HG03060 (cell line): ENCODE data around the gene TESK1.
"Not testable (repeated sequence)": the region's sequence is repeated elsewhere in the genome, so short reads cannot be mapped to it uniquely, and the experiment has no call there.

Source experiments
- ATAC-seq: cut with Tn5 transposase; IDR thresholded peaks from one replicate; pipeline ENCODE4 v1.9.1; 2021; ENCODE audit warnings: low read depth, moderate number of reproducible peaks; ENCODE audit not compliant: unreplicated experiment

The TESK1 gene

DNA sequence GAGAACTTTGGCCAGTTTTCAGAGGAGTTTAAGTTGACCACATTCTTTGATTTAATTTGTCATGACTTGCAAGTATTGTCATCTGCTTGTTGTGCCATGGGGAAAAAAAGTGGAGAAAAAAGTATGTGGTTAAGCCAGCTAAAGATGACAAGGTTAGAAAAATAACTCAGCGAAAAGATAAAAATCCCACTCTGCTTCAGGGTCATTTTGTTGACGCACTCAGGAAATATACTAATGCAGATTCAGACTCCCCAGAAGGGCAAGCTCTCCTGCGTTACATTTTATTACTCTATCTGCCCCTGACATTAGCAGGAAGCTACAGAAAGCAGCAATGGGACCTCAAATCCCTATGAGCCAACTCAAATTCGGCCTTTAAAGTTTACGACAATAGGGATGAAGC is 27.6 kb upstream of the TESK1 start:
- no peak for ATAC-seq

GRCh38 chr9:35579130-35579529 is 25.9 kb upstream of the TESK1 start:
- ATAC-seq: no peak

- ATAC-seq: not testable (repeated sequence)
Observed at GRCh38 chr9:35579659-35580227, 25.3 kb upstream of the TESK1 start.

- ATAC-seq: not testable (repeated sequence)
Observed at GRCh38 chr9:35583521-35583920, 21.5 kb upstream of the TESK1 start.

DNA sequence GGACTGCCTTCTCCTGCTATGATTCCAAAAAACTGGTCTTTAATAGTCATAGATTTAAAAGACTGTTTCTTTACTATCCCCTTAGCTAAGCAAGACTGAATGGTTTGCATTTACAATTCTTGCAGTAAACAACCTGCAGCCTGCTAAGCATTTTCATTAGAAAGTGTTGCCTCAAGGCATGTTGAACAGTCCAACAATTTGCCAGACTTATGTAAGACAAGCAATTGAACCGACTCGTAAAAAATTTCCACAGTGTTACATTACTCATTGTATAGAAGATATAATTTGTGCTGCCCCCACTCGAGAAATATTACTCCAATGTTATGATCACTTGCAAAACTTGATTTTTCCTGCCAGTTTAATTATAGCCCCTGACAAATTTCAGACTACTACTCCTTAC is 20.4 kb upstream of the TESK1 start:
- ATAC-seq: not testable (repeated sequence)

DNA sequence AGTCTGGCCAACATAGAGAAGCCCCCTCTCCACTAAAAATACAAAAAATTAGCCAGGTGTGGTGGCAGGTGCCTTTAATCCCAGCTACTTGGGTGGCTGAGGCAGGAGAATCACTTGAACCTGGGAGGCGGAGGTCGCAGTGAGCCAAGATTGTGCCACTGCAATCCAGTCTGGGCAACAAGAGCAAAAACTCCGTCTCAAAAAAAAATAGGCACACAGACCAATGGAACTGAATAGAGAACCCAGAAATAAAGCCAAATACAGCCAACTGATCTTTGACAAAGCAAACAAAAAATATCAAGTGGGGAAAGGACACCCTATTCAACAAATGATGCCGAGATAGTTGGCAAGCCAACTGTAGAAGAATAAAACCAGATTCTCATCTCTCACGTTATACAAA is 16.6 kb upstream of the TESK1 start:
- not testable (repeated sequence) for ATAC-seq

- ATAC-seq: no peak
Observed at GRCh38 chr9:35593581-35593980, 11.5 kb upstream of the TESK1 start.

DNA sequence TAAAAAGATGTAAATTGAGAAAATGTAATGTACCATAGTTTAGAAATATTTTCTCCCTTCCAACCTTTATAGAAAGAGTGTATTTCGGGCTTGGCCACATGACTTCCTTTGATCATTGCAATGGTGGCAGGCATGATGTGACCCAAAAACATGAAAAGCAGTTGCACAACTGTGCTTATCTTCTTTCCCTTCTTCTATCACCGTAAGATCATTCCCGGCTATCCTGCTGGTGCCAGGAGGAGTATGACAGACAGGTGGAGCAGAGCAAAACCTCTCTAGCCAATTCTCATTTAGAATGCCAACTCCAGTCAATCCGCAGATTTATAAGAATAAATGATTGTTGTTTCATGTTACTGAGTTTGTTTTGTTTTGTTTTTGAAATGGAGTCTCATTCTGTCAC is 10.6 kb upstream of the TESK1 start:
- no peak for ATAC-seq

DNA sequence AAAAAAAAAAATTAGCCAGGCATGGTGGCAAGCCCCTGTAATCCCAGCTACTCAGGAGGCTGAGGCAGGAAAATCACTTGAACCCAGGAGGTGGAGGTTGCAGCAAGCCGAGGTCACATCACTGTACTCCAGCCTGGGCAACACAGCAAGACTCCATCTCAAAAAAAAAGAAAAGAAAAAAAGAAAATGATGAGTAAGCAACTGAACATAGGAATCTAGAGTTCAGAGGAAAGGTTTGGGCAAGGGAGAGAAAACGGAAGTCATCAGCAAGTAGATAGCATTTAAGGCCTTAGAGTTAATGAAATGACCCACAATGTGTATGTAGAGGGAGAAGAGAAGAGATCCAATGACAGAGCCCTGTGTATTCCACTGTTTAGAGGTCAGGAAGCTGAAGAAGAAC is 8.2 kb upstream of the TESK1 start:
- ATAC-seq: not testable (repeated sequence)

GRCh38 chr9:35598866-35599590 is 6.0 kb upstream of the TESK1 start:
- no peak for ATAC-seq

GRCh38 chr9:35599763-35600604 is 5.1 kb upstream of the TESK1 start:
- ATAC-seq: no peak

DNA sequence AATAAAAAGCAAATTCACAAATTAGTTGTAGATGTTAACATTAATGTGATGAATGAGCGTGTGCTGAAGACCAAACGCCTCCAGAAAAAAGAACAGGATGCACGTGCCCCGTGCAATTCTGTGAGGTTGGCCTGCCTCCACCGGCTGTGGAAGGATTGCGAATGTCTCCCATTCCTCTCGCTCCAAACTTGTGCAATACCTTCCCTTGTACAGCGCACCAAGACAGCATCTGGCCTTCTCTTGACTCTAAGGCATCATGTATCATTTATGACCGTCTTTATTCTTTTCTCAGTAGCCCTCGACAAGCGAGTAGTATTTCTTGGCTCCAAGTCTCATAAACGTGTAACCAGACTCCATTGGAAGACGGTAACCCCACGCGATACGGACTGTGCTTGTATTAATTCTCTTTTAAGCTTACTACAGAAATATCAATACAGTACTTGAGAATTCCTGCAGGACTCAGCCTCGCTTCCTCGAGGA is 1.5 kb upstream of the TESK1 start:
- no peak for ATAC-seq

DNA sequence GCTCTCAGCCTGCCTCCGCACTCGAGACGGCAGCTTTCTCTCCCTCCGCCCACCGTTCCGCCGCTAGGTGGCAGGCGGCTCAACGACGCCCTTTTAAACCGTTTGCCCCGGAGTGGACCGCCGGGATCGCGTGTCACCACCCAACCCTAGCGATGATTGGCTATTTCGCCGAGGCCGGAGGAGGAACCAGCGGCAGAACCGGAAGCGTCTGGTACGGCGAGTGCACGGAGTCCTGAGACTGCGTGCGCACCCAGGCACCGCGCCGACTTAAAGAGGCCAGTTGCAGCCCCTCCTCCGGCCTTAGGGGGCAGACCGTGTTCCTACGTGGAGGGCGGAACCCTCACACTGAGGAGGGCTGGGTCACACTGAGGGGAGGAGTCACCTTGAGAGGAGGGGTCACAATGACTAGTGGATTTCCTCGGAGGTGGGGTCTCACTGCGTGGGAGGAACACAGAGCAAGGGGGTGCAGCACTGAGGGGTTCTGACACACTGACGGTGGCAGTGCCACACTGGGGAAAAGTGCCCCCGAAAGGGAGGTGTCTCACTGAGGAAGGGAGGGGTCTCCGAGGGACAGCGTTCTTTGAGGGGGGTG is 980 bp upstream of the TESK1 start:
- peak; percentile 84 for ATAC-seq

GRCh38 chr9:35605351-35606137 is 482 bp downstream of the TESK1 start:
- ATAC-seq: no peak

- ATAC-seq: no peak
Observed at GRCh38 chr9:35606138-35606504, 1.1 kb downstream of the TESK1 start.

- no peak for ATAC-seq
Observed at GRCh38 chr9:35606726-35607125, 1.7 kb downstream of the TESK1 start.

DNA sequence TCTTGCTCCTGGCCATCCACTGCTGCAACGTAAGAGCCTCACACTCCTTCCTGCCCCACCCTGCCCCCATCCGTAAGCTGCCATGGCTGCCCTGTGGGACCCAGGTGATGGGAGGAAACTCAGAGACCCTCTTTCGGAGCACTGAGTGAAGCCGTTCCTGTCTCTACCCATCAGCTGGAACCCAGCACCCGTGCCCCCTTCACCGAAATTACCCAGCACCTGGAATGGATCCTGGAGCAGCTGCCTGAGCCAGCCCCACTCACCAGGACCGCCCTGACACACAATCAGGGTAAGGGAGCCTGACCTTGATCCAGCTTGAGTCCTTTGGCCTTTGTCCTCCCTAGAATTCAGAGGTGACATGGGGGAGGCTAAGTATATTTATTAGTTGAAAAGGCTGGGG is 3.2 kb downstream of the TESK1 start:
- ATAC-seq: no peak

GRCh38 chr9:35609001-35609819 is 4.1 kb downstream of the TESK1 start:
- no peak for ATAC-seq

- ATAC-seq: no peak
Observed at GRCh38 chr9:35609820-35610163, 4.7 kb downstream of the TESK1 start.
